Smooth muscle cell (in vitro differentiated cells): ENCODE results near the gene SEC24A. TPM values are rescaled to one million over a fixed set of nuclear protein-coding genes. Genes with fewer than 3 reads are reported as not detected.

Experiments
- DNase-seq: peaks from one replicate; lab custom pipeline; 2025; ENCODE audit not compliant: unreplicated experiment; lab: John Stamatoyannopoulos, UW
- H2AFZ ChIP-seq: fragments of 200-600 bp; sonication (generic); 2 replicates; pipeline ENCODE4 v1.6.0; 2016; ENCODE audit warnings: antibody characterized with exemption, low read depth, mild to moderate bottlenecking
- H3F3A ChIP-seq: fragments of 200-600 bp; sonication (generic); 2 replicates; pipeline ENCODE4 v1.6.0; 2017; ENCODE audit warnings: antibody characterized with exemption, low read depth
- H3K27ac ChIP-seq: fragments of 200-600 bp; sonication (generic); 2 replicates; pipeline ENCODE4 v1.5.1; 2016; ENCODE audit warnings: low read depth, mild to moderate bottlenecking
- H3K27me3 ChIP-seq: fragments of 200-600 bp; sonication (generic); 2 replicates; pipeline ENCODE4 v1.6.1; 2016; ENCODE audit warnings: low read depth, mild to moderate bottlenecking
- H3K36me3 ChIP-seq: fragments of 200-600 bp; sonication (generic); 2 replicates; pipeline ENCODE4 v1.5.1; 2016; ENCODE audit warnings: low read depth
- H3K4me1 ChIP-seq: fragments of 200-600 bp; sonication (generic); 2 replicates; pipeline ENCODE4 v1.5.1; 2016; ENCODE audit warnings: low read depth
- H3K4me2 ChIP-seq: fragments of 200-600 bp; sonication (generic); 2 replicates; pipeline ENCODE4 v1.6.0; 2016; ENCODE audit warnings: mild to moderate bottlenecking
- H3K4me3 ChIP-seq: fragments of 200-600 bp; sonication (generic); 2 replicates; pipeline ENCODE4 v1.5.1; 2016; ENCODE audit warnings: mild to moderate bottlenecking
- H3K79me2 ChIP-seq: fragments of 200-600 bp; sonication (generic); 2 replicates; pipeline ENCODE4 v1.6.0; 2016; ENCODE audit warnings: low read depth, mild to moderate bottlenecking
- H3K9ac ChIP-seq: fragments of 200-600 bp; sonication (generic); 2 replicates; pipeline ENCODE4 v1.6.0; 2016; ENCODE audit warnings: low read depth
- H3K9me3 ChIP-seq: fragments of 200-600 bp; sonication (generic); replicated peaks from 2 replicates; pipeline ENCODE4 v1.5.1; 2016; ENCODE audit warnings: low read depth
- H4K20me1 ChIP-seq: fragments of 200-600 bp; sonication (generic); 2 replicates; pipeline ENCODE4 v1.6.0; 2016; ENCODE audit warnings: low read depth
- CTCF ChIP-seq: fragments of 200-600 bp; sonication (generic); IDR thresholded peaks from 2 replicates; pipeline ENCODE4 v1.5.1; 2017; ENCODE audit warnings: borderline replicate concordance, mild to moderate bottlenecking, antibody characterized with exemption; ENCODE audit not compliant: insufficient read depth, poor library complexity, severe bottlenecking
- WGBS: methylation state at CpG from one replicate; pipeline ENCODE4 v1.1.7; 2016; ENCODE audit warnings: low lambda C conversion rate; 5-methylcytosine and 5-hydroxymethylcytosine counted together
- polyA plus RNA-seq: library from polyadenylated mRNA; unstranded; fragments of >200 nt; fragmentation: Nextera tagmentation; extraction: Ambion mirVana; gene quantifications from 2 replicates; pipeline ENCODE4 v1.2.1, GENCODE V29; 2016
- total RNA-seq: library from RNA; depleted of rRNA; stranded (reverse); fragments of >200 nt; gene quantifications from 2 replicates; pipeline ENCODE4 v1.2.3, GENCODE V29; 2014

Gene SEC24A
- total and polyA plus RNA-seq, 2 experiments from 2014 or later, result 27.0 to 76.9 TPM

DNA sequence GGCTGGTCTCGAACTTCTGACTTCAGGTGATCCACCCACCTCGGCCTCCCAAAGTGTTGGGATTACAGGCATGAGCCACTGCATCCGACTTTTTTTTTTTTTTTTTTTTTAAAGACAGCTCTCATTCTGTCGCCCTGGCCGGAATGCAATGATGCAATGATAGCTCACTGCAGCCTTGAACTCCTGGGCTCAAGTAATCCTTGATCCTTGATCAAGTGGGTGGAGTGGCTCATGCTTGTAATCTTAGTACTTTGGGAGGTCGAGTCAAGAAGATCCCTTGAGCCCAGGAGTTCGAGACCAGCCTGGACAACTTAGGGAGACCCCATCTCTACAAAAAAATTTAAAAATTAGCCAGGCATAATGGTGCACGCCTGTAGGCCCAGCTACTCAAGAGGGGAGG, 8.1 kb downstream of the SEC24A start:
- no peak overlapping the region for H2AFZ ChIP-seq
- no peak for DNase-seq
- H3K4me3 ChIP-seq, result no peak overlapping the region
- H4K20me1 ChIP-seq, result peaks cover 100% of the 10 kb centered on the region
- H3K27ac ChIP-seq, result no peak overlapping the region
- no peaks in the 10 kb centered on the region for H3K9me3 ChIP-seq
- 84% methylated on average over 8 of the region's 8 CpGs for WGBS
- peaks cover 8% of the 10 kb centered on the region for H3K36me3 ChIP-seq
- no peaks in the 10 kb centered on the region for H3K27me3 ChIP-seq
- no peak overlapping the region for H3K9ac ChIP-seq
- peaks cover 100% of the 10 kb centered on the region for H3K79me2 ChIP-seq
- no peaks in the 10 kb centered on the region for H3F3A ChIP-seq
- H3K4me1 ChIP-seq, result no peaks in the 10 kb centered on the region
- no peak overlapping the region for H3K4me2 ChIP-seq
- TF ChIP-seq CTCF, result no peak

DNA sequence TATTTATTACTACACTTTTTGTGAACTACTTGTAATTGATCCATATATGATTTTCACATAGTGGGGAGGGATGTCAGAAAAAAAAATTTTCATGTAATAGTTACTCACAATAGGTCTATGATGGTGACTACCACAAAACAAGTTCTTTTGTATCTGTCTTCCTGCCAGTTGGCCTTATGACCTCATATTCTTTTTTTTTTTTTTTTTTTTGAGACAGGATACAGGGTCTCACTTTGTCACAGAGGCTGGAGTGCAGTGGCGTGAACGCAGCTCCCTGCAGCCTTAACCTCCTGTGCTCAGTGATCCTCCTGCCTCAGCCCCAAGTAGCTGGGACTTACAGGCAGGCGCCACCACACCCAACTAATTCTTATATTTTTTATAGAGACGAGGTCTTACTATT, 10.9 kb downstream of the SEC24A start:
- Histone ChIP-seq H3K4me2 (no peak overlapping the region), H3K4me3 (no peak overlapping the region), H3K27me3 (no peaks in the 10 kb centered on the region), H3K27ac (no peak overlapping the region), H3K36me3 (peaks cover 7% of the 10 kb centered on the region), H3K4me1 (no peaks in the 10 kb centered on the region), H4K20me1 (peaks cover 100% of the 10 kb centered on the region), H3K9ac (no peak overlapping the region), H3K79me2 (peaks cover 100% of the 10 kb centered on the region), H3F3A (no peaks in the 10 kb centered on the region), H3K9me3 (no peaks in the 10 kb centered on the region), H2AFZ (no peak overlapping the region)
- TF ChIP-seq CTCF, result no peak
- 98% methylated on average over 4 of the region's 4 CpGs for WGBS
- no peak for DNase-seq

DNA sequence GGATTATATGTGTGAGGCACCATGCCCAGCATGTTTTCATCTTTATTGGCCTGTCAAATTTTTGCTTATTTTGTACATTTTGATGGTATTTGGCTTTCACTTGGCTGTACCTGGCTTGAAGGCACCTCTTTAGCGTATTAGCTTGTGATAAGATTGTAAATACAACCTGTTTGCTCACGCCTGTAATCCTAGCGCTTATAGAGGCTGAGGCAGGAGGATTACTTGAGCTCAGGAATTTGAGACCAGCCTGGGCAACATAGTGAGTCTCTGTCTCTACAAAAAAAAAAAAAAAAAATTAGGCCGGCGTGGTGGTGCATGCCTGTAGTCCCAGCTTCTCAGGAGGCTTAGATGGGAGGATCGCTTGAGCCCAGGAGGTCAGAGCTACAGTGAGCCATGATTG, 11.3 kb downstream of the SEC24A start:
- Histone ChIP-seq H4K20me1 (peaks cover 100% of the 10 kb centered on the region), H3K4me1 (no peaks in the 10 kb centered on the region), H3F3A (no peaks in the 10 kb centered on the region), H3K79me2 (peaks cover 100% of the 10 kb centered on the region), H3K9ac (no peak overlapping the region), H3K4me3 (no peak overlapping the region), H3K36me3 (peaks cover 5% of the 10 kb centered on the region), H3K9me3 (no peaks in the 10 kb centered on the region), H3K27ac (no peak overlapping the region), H2AFZ (no peak overlapping the region), H3K27me3 (no peaks in the 10 kb centered on the region), H3K4me2 (no peak overlapping the region)
- 100% methylated on average over 6 of the region's 6 CpGs for WGBS
- no peak for DNase-seq
- TF ChIP-seq CTCF, result no peak

- Histone ChIP-seq H3K9ac (no peak overlapping the region), H3F3A (no peaks in the 10 kb centered on the region), H3K4me3 (no peak overlapping the region), H3K4me2 (no peak overlapping the region), H2AFZ (no peak overlapping the region), H3K36me3 (peaks cover 16% of the 10 kb centered on the region), H4K20me1 (peaks cover 100% of the 10 kb centered on the region), H3K27ac (no peak overlapping the region), H3K4me1 (no peaks in the 10 kb centered on the region), H3K79me2 (peaks cover 99% of the 10 kb centered on the region), H3K9me3 (no peaks in the 10 kb centered on the region), H3K27me3 (no peaks in the 10 kb centered on the region)
- WGBS, result 97% methylated on average over 4 of the region's 4 CpGs
- TF ChIP-seq CTCF, result no peak
- DNase-seq, result no peak
Observed at GRCh38 chr5:134662971-134663370, 14.4 kb downstream of the SEC24A start.
